GM19193 (cell line): Measurements from ENCODE around the gene COL13A1.

Experiments used
- POLR2A ChIP-seq: IDR thresholded peaks from 4 replicates; pipeline ENCODE4 v1.6.1; 2011; ENCODE audit not compliant: insufficient read depth, insufficient read length; ENCODE audit errors: extremely low read depth

The COL13A1 gene

DNA sequence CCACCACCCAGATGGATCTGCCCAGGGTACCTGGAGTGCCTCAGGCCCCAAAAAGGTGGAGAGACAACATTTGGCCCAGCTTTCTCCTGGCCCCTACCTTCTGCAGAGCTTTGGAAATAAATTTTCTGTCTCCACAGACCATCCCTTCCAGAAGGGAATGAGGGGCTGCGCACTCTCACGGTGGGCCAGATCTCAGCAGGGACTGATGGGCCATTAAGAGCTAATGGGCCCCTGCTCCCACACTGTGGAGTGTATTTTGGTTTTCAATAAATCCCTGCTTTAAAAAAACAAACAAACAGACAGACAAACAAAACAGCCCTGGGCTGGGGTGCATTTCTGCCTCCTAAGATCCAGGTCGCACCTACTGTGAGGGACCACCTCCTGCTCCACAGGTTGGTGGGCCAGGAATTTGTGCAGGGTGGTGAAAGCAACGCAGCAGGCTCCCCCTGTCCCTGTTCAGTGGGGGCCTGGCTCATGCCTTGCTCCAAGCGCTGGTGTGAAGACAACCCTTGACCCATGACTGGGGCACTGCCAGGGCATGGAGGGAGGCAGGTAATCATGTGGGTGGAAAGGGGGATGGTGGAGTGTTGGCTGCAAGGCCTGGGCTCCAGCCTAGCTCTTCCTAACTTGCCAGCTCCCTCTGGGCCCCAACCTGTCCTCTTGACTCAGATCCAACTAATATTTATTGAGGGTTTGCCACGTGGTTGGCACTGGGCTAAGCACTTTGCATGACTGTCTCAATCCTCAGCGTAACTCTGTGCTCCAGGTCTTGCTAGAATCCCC lies 88.5 kb downstream of the COL13A1 start:
- TF ChIP-seq POLR2A = no peak

DNA sequence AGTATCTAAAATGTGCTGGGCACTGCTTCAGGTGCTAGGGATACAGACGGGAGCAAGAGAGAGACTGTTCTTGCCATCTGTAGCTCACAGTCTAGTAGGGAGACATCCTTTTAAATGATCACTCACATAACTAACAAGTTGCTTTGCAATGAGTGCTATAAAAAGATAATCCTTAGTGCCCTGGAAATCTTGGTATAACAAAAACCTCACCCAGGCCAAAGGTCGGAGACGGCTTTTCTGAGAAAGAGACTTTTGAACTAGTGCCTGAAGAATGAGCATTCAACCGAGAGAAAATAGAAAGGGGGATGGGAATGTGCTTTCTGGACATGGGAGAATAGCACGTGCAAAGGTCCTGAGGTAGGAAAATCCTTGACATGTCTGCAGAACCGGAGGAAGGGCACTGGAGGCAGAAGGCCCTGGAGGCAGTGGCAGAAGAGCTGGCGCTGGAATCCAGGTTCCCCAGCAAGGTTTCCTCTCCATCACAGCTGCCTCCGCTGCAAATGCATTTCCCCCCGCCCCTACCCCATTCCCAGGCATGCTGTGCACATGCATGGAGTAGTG lies 89.4 kb downstream of the COL13A1 start:
- no peak for TF ChIP-seq POLR2A

DNA sequence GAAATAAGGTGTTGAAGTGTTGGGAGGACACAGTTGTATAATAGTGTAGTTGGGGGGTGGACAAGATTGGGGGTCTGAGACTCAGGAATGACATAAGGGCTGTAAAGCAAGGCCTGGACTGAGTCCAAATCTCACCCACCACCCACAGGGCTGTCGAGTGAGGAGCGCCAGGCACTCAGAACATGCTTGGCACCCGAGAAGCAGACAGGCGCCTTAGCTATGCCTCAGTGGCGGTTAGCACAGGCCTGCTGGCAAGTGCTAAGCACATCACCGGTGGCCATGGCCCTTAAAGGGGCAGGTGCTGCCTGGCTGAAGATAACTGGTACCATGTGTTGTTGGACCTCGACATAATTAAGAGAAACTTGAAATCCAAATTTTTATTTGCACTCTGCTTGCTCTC lies 90.7 kb downstream of the COL13A1 start:
- no peak for TF ChIP-seq POLR2A

DNA sequence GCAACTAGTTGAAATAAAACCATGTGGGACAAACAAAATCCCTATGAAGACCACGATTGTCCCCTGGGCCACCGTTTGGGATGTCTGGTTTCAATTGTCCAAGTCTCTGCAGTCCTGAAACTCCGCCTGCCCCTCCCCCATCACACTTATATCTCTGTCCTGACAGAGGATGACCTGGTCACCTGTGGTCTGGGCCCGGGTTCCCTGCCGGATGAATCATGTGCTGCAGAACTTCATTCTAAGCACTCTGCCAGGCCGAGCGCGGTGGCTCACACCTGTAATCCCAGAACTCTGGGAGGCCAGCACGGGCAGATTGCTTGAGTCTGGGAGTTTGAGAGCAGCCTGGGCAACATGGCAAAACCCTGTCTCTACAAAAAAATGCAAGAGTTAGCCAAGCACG lies 91.1 kb downstream of the COL13A1 start:
- TF ChIP-seq POLR2A = no peak

DNA sequence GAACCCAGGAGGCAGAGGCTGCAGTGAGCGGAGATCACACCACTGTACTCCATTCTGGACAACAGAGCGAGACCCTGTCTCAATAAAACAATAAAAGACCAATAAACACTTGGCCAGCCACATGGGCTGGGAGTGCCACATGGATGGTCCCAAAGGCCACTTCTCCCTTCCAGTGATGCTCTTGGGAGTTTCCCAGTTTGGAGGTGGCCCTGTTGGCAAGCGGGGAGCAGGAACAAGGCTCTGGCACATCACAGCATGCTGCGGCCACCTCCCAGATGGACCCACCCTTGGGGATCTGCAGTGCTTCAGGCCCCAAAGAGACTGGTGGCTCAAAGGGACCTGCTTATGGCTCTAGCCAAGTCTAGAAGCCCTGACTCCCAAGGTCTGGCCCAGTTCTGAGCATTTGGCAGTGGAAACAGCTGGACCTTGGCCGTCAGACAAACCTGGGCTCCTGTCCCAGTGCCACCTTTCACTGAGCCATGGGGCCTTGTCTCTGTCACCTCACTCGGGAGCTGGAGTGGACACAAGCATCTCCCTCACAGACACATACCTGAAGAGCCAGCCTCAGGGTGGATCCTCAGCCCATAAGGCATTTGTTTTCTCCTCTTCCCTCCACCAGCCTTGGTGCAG lies 91.7 kb downstream of the COL13A1 start:
- TF ChIP-seq POLR2A = no peak

DNA sequence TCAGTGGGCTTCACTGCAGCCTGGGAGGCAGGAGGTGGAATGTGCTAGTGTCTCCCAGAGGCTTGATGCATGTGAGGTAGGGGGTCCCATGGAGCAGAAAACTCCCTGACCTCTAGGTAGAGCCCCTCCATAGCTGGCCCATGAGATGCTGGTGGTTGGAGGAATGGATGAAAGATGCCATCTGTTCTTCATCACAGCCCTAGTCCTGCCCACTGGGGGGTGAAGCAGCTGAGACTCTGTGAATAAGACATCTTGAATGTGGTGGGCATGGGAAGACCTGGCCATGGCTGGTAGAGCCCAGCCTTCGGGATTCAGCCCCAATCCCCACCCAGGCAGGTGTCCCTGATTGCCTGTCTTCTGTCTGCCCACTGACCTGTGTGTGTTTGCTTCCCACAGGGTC lies 92.5 kb downstream of the COL13A1 start:
- no peak for TF ChIP-seq POLR2A

DNA sequence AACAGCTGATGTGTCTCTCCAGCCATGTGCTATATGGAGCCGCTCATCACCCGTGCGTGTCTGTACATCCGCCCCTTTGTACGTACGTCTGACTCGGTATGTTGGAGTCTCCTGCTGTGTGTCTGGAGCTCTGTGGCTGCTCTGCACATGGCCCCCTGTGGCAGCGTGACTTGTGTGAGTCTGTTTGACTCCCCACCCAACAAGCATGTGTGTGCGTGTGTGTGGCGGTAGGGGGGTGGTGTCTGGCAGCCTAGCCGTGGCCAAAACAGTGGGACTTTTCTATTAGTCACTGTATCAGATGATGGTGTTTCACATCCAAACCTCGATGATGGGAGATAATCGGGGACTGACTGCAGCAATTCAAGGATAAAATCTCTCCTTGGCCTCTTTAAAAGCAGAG lies 94.1 kb downstream of the COL13A1 start:
- no peak for TF ChIP-seq POLR2A

DNA sequence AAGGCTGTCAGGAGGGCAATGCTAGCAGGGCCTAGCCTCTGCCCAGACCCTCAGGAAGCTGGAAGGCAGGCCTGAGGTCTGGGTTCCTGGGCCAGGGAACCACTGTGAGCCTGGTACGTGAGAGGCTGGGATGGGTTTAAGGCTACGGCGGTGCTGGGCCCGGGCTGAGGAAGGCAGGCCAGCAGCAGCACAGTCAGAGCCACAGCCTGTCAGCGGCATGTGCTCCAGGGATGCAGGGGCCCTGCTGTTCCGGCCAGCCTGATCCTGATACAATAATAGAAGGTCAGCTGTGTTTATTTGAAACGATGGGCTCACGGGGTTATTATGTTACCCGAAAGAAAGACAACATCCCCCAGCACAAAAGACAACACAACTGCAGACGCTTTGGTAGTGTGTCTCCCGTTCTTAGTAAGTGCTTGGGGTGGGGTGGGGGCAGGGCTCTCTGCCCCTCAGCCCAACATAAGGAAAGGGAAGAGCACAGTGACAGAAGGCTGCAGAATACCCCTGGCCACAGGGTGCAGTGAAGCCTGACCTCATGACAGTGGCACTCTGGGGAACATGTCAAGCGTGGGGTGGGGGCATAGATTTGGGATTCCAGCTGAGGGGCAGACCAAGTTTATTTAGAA lies 95.0 kb downstream of the COL13A1 start:
- TF ChIP-seq POLR2A = no peak

DNA sequence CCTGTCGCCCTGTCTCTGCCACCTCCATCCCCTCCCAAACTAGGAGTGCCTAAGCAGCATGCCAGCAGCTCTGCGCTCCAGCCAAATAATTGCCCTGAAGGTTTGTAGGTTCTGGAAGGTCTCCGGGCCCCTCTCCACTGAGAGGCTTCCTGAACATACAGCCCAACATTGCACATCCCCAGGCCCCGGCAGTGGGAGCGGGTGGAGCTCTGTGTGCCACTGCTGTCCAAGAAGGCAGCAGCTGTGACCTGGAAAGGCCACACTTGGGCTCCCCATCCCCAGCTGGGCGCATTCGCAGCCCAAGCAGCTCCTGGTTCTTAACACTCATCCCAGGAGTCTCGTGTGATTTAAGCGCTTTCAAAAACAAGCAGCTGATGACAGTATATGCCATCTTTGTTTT lies 95.7 kb downstream of the COL13A1 start:
- no peak for TF ChIP-seq POLR2A

DNA sequence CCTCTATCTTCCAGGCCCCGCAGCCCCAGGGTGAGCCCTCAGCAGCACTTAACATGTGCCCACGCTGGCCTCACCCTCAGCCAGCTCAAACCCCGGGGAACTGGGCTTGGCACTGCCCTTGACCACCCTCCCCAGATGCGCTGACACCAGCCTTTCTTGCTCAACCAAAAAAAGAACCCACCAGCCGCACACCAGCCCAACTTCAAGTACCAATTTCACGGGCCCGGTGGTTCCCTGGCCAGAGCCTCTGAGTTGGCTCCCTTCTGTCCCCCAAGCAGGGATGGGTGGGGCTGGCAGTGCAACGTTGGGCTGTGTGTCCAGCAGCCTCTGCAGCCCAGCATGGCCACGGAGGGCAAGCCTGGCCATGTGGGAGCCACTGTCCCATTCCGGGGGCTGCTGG lies 96.3 kb downstream of the COL13A1 start:
- TF ChIP-seq POLR2A = no peak

DNA sequence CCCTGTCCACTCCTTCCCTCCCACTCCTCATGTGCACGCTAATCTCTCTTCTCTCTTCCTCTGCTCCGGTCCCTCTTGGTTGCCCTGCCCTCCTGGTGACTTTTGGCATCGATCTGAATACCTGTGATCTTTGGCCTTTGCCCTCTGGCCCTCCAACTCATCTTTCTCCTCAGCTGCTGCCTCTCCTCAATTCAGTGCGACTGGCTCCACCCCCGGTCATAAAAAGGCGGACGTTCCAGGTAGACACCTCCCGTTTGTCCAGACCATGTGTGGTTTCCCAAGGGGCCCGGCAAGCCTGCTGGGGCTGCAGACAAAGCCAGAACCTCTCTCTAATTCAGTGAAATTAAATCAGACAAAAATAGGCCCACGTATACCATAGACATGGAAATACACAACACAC lies 96.8 kb downstream of the COL13A1 start:
- no peak for TF ChIP-seq POLR2A

DNA sequence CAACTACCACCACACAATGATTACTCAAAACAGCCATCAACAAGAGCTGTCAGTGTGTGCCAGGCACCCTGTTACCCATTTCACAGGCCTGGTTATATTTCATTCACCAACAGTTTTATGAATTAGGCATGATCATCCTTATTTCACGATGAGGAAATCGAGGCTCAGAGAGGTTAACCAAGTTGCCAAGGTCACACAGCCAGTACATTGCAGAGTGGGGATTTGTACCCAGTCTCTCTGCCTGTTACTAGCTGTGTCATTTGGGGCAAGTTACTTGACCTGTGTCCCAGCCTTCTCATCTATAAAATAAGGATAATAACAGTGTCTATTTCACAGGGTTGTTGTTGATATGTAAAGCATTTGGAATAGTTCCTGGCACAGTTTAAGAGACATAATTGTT lies 97.2 kb downstream of the COL13A1 start:
- TF ChIP-seq POLR2A = no peak

DNA sequence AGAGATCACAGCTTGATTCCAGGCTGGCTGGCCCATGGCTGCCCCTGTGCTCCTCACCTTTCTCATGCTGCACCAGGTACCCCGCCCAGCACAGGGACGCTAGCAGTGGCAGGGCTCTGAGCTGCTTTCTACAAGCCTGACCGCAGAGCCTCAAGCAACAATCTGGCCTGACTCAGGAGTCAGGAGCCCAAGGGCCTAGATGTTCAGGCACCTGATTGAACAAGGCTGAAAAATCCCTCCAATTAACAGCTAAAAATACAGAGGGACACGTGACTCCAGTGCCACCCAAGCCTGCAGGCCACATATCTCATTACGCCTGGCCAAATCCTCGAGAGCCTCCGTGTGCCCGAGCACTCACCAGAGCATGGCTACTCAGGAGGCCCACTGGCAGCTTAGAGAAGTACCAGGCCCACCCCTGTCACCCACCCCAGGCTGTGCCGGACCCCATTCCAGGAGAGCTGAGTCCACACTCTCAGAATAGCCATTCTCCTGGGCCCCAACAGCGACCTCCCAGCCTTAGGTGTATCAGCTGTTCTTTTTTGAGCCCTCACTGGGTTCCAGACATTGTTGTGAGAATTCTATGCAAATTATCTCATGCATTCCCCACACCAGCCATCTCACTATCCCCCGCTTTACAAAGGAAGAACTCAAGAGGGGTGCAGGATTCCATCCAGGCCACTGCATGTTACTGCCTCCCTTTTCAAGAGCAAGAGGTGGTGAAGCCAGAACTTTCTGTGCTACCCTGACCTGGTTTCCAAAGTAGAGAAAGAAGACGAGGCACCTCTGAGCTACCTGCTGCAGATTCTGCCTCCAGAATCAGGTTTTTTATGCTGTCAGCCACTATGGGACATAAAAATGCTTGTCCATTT lies 98.3 kb downstream of the COL13A1 start:
- no peak for TF ChIP-seq POLR2A

DNA sequence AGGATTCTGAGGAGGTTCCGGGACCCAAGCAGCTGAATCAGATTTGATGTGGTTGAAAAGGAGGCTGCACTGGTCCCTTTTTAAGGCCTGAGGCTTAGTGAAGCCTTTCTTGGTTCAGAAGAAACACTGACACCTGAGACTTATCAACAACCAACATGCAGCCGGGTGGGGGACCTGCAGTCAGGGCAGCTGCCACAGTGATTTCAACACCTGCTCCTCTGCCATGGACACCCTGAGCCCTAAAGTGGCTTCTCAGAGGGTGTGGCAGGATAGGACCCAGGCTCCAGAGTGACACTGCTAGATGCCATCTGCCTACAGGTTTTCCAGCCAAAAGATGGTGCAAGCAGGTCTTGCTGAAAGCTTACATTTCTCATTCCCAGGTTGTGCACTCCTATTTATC lies 99.3 kb downstream of the COL13A1 start:
- no peak for TF ChIP-seq POLR2A

DNA sequence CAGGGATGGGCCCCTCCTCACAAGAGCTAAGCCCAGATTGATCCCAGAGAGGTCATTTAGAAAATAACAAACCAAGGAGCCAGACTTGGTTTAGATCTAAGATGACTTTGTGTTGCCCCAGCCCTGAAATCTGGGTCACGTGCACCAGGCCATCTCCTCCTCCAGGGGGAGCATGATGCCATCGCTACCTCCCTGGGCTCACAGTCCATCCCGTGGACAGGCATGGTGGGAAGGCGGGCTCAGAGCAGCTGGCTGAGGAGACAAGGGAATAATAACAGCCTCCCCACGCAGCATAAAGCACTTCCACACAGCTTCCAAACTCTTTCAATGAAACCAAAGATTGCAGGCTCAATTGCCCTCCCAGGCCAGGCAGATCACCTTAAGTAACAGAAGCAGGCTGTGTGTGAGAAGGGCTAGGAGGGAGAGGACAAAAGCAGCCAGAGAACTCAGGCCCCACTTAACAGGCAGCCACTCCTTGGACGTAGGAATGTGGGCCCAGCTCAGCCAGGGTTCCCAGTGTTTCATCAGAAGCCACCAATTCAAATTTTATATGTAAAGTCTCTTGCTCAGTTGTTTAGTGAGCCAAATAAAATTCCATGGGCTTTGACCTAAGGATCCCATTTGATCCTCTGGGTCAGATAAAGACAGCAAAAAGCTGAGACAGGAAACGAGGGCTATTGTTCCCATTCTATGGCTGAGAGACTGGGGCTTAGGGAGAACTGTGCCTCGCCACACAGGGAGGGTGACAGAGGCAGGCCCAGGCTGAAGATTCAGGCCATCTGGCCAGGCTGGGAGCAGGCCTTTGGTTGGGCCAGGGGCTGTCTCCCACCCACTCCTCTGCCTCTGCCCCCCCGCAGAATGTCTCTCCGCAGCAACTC lies 100.2 kb downstream of the COL13A1 start:
- no peak for TF ChIP-seq POLR2A
